Daoy (cell line): ENCODE results near the gene DDAH1. TPM values are rescaled to one million over a fixed set of nuclear protein-coding genes. Genes with fewer than 3 reads are reported as not detected.

Experiments used
- DNase-seq: peaks from one replicate; pipeline ENCODE4 v3.0.0-alpha.2; 2015; ENCODE audit warnings: low read depth
- total RNA-seq: library from RNA; depleted of rRNA; stranded (reverse); fragments of >200 nt; shearing (Covaris generic); gene quantifications from 2 replicates; pipeline ENCODE4 v1.2.3, GENCODE V29; 2014

Gene DDAH1
- total RNA-seq, 1 experiment from 2014 or later: 56.3 TPM

DNA sequence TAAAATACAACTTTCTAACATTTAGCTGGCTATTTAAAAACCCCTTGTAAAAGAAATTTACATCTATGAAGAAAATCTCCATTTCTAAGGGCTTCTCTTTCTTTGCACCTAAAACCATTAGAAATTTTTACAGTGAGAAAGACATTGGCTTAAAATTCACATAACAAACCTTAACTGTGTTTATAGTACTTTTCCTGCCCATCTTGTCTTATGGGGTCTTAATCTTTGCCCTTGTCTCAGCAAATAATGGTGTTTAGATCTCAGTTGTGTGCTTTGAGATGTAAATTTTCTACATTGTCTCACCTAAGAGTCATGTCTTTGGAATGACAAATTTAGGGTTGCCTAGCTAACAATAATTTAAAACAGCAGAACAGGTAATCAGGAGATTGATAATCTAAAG lies 71.5 kb downstream of the DDAH1 start:
- DNase-seq: no peak

DNA sequence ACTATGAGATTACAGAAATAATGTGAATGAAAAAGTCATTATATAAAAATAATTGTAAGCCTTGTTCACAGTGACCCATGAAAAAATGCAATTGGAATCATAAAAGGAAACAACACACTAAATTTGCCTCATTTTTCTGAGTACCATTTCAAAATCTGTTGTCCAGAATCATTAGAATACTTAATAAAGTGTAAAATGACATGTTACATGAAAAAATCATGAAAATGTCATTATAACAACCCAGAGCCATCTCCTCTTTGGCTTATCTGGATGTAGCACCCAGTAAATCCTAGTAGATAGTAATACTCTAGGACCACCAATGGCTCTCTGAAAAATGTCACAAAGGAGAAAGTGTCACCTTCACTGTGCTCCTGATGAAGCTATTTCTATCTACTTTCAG lies 76.5 kb downstream of the DDAH1 start:
- DNase-seq: no peak

DNA sequence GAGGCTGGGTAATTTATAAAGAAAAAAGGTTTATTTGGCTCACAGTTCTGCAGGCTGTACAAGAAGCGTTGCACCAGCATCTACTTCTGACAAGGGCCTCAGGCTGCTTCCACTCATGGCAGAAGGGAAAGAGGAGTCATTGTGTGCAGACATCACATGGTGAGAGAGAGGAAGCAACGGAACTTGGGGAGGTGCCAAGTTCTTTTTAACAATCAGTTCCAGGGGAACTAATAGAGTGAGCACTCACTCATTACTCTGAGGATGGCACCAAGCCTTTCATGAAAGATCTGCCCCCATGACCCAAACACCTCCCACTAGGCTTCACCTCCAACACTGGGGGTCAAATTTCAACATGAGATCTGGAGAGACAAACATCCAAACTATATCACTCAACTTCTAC lies 77.2 kb downstream of the DDAH1 start:
- no peak for DNase-seq

DNA sequence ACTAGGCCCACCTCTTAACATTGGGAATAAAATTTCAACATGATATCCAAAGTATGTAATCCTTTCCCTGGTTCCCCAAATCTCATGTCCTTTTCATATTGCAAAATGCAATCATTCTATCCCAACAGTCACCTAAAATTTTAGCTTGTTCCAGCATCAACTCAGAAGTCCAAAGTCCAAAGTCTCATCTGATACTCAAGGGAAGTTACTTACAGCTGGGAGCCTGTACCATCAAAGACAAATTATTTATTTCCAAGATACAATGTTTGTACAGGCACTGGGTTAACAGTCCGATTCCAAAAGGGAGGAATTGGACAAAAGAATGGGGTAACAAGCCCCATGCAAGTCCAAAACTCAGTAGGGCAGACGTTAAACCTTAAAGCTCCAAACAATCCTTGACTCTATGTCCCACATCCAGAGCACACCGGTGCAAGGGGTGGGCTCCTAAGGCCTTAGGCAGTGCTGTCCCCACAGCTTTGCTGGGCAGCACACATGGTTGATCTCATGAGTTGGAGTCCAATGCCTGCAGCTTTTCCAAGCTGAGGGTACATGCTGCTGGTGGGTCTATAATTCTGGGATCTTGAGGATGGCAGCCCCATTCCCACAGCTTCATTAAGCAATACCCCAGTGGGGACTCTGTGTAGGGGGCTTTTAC lies 78.8 kb downstream of the DDAH1 start:
- DNase-seq: no peak

DNA sequence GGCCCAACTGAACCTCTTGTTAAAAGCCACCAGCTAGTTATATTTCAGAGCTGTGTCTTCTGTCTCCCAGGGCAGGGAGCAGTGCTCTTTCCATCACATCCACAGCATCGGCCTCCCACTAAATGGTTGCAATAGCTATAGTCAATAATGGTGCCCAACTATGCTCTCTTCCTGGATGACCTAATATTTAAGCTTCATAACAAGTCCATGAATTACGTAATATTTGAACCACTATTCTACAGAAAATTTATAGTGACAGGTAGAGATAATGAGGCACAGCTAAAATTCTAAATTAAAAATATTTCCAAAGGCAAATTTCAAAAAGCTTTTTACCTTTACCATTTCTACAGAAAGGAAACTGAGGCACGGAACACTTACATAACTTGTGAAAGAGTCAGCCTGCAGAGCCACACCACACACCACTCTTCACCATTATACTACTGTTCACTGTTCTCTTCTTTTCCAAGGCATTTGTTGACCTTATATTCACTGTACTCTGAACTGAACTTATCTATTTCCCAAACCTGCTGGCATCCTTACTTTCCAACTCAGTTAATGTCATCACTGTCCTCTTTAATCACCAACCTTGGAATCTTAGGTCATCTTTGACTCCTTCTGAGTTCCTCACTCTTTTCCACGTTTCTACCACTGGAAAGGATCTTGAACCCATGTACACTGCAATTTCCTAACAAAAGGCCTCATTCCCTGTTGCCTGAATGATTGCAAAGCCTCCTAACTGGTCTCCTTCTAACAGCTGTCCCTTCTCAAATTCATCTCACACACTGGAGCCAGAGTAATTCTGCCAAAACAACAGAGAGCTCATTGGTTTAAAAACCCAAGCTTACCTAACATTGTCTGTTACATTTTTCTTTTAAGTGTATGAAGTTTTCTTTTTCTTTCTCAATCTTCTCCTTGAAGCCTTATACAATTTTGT lies 85.5 kb downstream of the DDAH1 start:
- no peak for DNase-seq

DNA sequence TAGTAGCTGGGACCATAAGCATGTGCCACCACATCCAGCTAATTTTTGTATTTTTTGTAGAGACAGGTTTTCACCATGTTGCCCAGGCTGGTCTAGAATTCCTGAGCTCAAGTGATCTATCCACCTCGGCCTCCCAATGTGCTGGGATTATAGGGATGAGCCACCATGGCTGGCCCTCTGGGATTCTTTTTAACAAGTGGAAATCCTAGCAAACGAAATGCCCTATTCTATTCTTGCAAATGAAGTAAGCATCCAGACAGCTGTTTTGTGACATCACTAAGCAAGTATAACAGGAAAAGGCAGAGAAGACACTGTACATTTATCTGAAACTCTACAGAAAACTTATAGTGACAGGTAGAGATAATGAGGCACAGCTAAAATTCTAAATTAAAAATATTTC lies 86.4 kb downstream of the DDAH1 start:
- no peak for DNase-seq

DNA sequence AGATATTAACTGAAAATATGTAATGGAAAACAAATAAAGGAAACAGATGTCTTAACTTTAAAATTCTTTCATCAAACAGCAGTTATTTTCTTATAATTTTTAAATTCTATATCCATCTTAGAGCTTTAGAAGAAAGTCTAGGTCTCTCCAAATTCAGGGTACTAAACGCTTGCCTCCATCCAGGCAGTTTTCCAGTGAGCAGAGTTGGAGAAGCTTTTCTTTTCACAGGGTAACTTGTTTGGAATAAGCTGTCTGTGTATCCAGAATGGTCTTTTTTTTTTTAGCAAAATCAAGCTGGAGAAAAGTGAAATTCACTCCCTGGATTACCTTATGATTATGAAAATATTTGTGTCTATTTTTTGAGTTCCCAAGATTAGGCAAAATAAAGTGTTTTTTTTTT lies 88.6 kb downstream of the DDAH1 start:
- DNase-seq: no peak

DNA sequence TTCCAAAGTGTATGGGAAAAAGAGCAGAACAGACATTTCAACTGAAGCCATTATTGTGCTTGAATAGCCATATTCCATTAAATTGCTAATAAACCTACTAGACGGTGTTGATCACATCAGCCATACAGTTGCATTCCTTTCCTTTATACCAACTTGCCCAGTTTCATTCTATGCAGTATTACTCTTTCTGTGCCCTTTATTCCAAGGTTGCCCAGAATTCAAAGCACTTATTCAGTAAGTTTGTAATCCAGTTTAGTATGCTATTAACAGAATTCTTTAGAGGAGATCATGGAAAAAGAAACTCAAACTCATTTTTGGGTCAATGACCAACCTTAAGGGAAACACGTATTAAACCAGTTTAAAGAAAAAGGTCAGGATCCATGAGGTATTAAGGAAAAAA lies 89.5 kb downstream of the DDAH1 start:
- DNase-seq: no peak

DNA sequence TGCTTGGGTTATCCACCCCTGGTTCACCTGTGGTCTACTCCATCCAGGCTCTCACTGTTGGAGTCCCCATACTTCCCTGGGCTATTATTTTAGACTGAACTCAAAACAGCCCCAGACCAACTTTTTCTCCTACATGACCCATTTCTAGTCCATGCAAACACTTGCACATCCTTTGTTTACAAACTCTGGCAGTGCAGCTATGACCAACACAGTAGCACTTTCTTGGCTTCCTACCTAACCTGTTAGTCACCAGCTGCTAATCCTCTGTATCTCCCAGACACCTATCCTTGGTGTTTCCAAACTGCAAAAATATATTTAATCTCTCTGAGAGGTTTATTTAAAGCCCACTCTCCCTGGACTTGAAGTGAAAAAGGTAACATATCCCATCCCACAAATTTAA lies 90.8 kb downstream of the DDAH1 start:
- DNase-seq: peak; percentile 85

DNA sequence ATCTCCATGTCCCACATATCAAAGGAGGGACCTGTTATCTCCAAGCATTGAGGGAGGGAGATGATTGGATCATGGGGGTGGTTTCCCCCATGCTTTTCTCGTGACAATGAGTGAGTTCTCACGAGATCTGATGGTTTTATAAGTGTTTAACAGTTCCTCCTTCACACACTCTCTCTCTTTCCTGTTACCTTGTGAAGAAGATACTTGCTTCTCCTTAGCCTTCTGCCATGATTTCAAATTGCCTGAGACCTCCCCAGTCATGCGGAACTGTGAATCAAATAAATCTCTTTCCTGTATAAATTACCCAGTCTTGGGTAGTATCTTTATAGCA lies 91.6 kb downstream of the DDAH1 start:
- DNase-seq: no peak

DNA sequence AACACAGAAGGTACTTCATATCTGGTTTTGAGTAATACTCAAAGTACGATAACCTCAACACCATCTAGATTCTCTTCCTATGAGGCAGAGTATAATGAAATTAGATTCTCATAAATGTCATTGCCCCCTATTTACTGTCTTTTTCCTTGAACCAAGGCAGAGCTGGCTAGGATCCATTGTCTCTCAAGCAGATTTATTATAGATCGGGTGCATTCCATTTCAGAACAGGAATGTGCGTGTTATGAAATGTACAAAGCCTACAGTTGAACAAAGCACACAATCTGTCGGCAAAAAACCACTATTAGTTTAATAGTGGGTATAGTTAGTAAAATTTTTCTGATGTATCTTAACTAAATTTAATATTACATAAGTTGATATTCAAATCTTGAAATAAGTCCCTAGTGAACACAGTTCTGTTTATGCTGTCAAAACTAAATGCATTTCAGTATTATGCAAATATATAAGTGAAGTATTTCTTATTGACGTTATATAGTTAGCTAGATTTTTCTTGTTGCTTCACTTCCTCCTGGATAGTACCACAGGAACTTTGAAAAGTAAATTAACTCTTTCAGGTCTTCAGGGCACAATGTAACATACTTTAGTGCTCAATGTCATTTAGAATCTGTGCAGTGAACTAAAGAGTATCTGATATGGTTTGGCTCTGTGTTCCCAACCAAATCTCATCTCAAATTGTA lies 92.1 kb downstream of the DDAH1 start:
- peak; percentile 38 for DNase-seq

DNA sequence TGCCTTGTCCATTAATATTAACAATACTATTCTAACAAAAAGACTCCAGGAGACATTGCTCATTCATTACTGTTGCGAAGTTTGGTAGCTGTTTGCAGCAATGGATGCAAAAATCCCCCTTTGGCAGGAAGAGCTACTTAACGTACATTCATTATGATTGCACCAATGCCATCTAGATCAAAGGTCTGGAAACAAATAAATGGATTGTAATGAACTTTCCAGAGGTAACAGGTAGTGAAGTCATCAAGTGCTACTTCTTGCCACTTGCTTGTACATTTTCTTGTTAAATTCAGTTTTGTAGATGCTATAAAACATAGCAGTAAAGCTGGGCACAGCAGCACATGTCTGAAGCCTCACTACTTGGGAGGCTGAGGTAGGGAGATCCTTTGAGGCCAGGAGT lies 93.9 kb downstream of the DDAH1 start:
- no peak for DNase-seq

DNA sequence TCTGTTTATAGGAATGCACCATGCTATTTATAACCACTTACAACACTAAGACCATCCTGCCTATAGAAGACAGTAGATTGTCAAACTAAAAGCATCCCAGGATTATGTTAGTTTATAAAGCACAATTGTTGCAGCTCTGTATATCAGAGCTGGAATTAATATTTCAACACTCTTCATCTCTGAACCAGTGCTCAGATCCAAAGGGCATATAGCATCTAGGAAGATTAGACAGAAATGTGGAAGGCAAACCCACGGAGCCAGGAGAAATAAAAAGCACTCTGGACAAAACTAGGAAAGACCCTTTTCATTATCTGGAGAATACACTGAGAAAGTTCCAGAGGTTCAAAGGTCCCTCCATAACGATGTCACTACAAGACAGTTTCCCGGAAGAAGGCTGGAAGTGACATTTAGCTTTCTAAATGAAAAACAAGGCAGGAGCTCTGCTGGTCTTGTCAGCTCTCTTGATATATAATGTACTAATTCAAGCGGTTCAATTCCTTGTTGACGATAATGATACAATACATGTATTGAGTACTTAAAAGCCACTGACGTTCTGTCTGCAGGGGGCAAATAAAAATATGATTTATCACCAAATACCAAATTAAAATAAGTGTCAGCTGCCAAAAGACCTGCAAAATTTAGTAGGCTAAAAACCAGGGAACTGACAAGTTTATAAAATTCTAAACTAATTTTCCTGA lies 96.7 kb downstream of the DDAH1 start:
- no peak for DNase-seq

DNA sequence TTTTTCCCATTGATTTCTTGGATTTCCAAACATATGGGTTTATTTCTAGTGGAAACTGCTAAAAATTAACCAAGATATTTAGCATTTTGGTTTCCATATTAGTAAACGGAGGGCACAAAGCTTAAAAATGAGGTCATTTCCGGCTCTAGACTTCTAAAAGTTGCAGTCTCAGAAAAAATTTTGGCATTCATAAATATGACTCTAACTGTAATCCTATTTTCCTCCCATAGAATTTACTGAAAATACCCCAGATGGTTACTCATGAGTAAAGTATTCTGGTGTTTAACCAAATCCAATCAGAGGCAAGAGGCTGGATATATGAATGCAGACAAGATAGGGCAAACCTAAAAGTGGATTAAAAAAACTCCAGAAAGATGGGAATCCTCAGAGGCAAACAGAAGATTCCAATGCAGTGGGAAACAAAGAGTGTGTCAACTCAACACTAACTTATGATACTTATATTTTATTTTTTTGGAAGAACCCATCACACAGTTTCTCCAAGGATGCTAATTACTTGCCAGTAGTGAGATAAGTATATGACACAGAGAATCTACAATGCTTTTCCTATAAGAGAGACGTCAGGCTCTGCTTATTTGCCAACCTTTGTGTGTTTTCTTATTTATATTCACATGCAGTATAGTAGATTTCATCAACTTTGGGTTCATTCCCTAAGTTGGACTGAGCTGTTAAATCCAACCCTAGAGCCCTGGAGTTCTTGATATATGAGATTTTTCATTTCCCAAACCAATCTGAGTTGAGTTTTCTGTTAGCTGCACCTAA lies 98.4 kb downstream of the DDAH1 start:
- peak; percentile 57 for DNase-seq

DNA sequence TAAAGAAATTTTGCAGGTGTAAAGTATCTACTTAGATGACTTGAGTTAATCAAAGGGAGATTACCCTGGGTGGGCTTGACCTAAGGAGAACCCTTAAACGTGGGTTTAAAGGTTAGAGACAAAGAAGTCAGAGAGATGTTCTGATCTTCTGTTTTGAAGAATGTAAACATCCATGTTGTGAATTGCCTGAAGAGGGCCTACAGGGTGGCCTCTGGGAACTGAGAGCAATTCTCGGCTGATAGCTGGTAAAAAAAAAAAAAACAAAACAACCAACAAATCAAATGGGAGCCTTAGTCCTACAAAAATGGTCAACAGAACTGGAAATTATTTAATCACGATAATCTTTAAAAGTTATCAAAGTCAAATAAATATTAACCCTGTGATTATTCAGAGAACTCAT lies 99.1 kb downstream of the DDAH1 start:
- no peak for DNase-seq

DNA sequence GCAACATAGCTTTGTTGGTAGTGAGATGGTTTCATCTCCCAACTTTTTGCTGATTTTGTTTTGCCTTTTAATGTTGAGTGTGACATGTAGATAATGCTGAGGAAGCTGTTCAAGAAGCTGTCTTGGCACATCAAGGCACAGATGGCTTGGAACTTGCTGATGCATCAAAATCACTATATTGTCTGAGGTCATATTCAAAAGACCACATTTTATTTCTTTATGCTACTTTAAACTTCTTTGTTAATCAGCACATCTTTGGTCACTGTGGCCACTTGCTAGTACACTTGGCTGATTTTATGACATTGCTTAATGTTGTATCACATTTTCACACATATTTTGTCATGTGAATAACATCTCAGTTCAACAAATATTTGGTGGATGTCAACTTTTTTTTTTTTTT lies 101.4 kb downstream of the DDAH1 start:
- no peak for DNase-seq

DNA sequence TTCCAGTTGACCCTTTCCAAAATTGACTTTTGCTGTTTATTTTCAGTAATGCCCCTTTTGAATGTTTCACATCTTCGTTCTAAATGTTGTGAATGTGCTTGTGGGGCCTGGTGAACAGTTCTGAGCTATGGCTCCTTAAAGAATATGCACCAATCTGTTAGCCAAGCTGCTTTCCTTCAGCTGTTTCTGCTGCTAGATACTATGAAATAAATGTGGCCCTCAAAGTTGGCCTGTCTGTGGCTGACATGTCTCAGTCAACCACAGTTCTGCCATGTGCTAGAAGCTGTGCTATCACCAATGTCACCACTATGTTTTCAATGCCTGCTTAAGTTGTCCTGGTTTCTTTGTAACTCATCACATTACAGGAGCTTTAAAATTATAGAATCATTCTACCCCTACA lies 101.9 kb downstream of the DDAH1 start:
- DNase-seq: no peak

DNA sequence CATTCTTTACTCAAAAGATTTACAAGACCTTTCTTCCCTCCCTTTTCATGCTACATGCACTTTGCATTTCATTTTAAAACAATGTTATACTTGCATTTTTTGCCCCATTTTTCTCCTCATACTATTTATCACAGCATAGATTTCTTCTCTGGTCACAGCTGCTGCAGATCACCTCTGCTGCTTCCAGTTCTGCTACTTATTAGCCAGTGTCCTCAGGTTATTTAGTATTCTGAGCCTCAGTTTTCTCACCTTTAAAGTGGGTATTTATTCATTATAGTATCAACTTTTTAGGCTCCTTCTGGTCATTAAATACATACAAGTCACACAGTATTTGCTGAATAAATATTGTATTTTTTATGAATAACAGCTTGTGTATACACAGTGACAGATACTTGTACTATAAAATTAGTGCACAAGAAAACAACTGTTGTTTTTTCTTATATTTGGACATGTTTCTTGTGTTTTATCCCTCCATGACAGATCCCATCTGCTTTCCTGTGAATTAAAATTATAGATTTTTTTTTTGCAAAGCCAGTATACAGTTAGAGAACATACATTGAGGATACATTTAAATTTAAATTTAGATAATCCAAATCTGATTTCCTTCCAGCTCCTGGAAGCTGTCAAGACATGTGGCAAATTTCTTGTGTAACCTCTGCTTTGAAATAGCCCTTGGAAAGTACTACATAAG lies 103.2 kb downstream of the DDAH1 start:
- no peak for DNase-seq

DNA sequence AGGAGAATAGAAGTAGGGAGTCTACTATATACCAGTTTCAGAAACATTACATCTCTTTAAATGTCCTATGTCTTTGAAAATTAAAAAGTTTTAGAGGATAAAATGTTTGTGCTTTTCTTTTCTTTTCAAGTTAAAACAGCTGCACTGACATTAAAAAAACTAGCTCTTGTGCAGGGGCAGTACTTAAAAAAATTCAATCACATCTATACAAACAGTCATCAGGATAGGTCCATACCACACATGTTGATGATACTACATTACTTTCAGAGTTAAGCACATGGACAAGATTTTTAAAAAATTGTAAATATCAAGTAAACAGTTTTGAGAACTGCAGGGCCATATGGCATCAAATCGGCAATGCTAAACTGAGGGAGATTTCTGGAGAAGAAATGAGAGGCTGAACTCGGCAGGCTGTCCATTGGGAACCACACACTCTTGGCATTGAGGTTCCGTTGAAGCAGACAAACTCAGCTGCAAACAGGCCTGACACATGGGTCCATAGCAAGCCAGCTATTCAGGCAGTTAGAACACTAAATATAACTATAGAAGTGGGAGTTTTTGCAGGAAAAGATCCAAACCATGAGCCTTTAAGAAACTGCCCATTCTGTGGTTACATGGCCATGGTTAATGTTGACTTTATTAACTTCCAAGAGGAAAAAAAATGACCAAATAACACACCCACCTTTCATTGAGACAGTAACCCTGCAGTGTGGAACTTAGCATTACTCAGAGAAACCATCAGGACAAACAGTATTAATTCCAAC lies 104.0 kb downstream of the DDAH1 start:
- DNase-seq: peak; percentile 73
